ENCODE results near the gene FBLIM1. TPM values are rescaled to one million over a fixed set of nuclear protein-coding genes. Genes with fewer than 3 reads are reported as not detected.

Gene FBLIM1
- total and polyA plus RNA-seq, 7 experiments from 2014 or later, result 0.27 to 0.54 (median 0.41) TPM; not detected in 4

GRCh38 chr1:15731735-15732685, 26.6 kb upstream of the FBLIM1 start:
- Histone ChIP-seq H3K9me3 (ENCODE audit: control insufficient read depth in 2 of 3, low read length in 3 of 3) (no peaks in the 10 kb centered on the region), H3K4me1 (ENCODE audit: control insufficient read depth in 2 of 2, insufficient read depth in 2 of 2, low read length in 2 of 2) (no peaks in the 10 kb centered on the region), H3K27ac (ENCODE audit: low read depth, low read length) (no peak overlapping the region), H3K27me3 (ENCODE audit: control insufficient read depth in 2 of 2, insufficient read depth in 2 of 2, low read length in 2 of 2) (no peaks in the 10 kb centered on the region), H3K4me3 (ENCODE audit: low read length) (no peak overlapping the region), H3K36me3 (ENCODE audit: control insufficient read depth in 2 of 3, insufficient read depth in 3 of 3, low read length in 3 of 3) (peaks cover 0 to 78% (median 7%) of the 10 kb centered on the region in 3 experiments)
- H3K4me3 Mint-ChIP-seq, result no peak overlapping the region
- intact Hi-C loops (cut with micrococcal nuclease), result no loop called here
- H3K36me3 Mint-ChIP-seq, result peaks cover 0 to 24% (median 0%) of the 10 kb centered on the region in 5 donors
- CTCF ChIA-PET, result no interaction called here
- H3K9me3 Mint-ChIP-seq, result no peaks in the 10 kb centered on the region
- no peak overlapping the region for H3K27ac Mint-ChIP-seq
- no peak for ATAC-seq
- POLR2A ChIA-PET, result no interaction called here
- no peaks in the 10 kb centered on the region for H3K27me3 Mint-ChIP-seq
- no peaks in the 10 kb centered on the region for H3K4me1 Mint-ChIP-seq
- DNase-seq, result no peak

- ATAC-seq, result no peak
- Histone ChIP-seq H3K9me3 (ENCODE audit: control insufficient read depth in 2 of 3, low read length in 3 of 3) (no peaks in the 10 kb centered on the region), H3K27me3 (ENCODE audit: control insufficient read depth in 2 of 2, insufficient read depth in 2 of 2, low read length in 2 of 2) (no peaks in the 10 kb centered on the region), H3K4me3 (ENCODE audit: low read length) (no peak overlapping the region), H3K36me3 (ENCODE audit: control insufficient read depth in 2 of 3, insufficient read depth in 3 of 3, low read length in 3 of 3) (peaks cover 0 to 72% (median 7%) of the 10 kb centered on the region in 3 experiments), H3K4me1 (ENCODE audit: control insufficient read depth in 2 of 2, insufficient read depth in 2 of 2, low read length in 2 of 2) (no peaks in the 10 kb centered on the region), H3K27ac (ENCODE audit: low read depth, low read length) (no peak overlapping the region)
- CTCF ChIA-PET, result no interaction called here
- intact Hi-C loops (cut with micrococcal nuclease), result no loop called here
- peak overlapping the region in 1 of 9 donors; percentile 19 for H3K27ac Mint-ChIP-seq
- POLR2A ChIA-PET, result no interaction called here
- no peak for DNase-seq
- no peaks in the 10 kb centered on the region for H3K9me3 Mint-ChIP-seq
- no peaks in the 10 kb centered on the region for H3K4me1 Mint-ChIP-seq
- H3K27me3 Mint-ChIP-seq, result no peaks in the 10 kb centered on the region
- no peak overlapping the region for H3K4me3 Mint-ChIP-seq
- H3K36me3 Mint-ChIP-seq, result peaks cover 0 to 18% (median 0%) of the 10 kb centered on the region in 5 donors
Measured at GRCh38 chr1:15732686-15733081, 25.9 kb upstream of the FBLIM1 start.

DNA sequence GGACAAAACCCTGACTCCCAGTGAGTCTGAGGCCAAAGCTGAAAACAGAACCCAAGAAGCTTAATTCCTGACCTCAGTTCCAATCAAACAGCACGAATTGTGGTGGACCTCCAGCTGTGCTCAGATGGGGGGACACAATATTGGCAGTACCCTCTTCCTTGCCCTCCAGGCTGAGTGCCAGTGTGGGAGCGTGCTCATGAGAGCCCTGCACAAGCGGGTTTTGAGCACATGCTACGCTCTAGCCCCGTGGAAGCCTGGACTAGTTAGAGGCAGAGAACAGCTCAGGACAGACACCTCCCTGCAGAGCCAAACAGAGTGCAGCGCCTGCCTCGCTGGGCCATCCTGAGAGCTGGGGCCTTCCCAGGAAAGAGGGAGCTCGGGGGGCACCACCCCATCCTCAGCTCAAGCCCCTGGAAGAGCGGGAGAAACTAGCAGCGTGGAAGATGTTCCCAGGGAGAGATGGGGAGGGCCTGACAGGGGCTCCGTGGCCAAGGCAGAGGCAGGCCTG, 25.3 kb upstream of the FBLIM1 start:
- peaks cover 0 to 15% (median 0%) of the 10 kb centered on the region in 5 donors for H3K36me3 Mint-ChIP-seq
- peak overlapping the region in 1 of 9 donors; percentile 19 for H3K27ac Mint-ChIP-seq
- H3K27me3 Mint-ChIP-seq, result no peaks in the 10 kb centered on the region
- Histone ChIP-seq H3K27ac (ENCODE audit: low read depth, low read length) (no peak overlapping the region), H3K4me1 (ENCODE audit: control insufficient read depth in 2 of 2, insufficient read depth in 2 of 2, low read length in 2 of 2) (no peaks in the 10 kb centered on the region), H3K4me3 (ENCODE audit: low read length) (no peak overlapping the region), H3K36me3 (ENCODE audit: control insufficient read depth in 2 of 3, insufficient read depth in 3 of 3, low read length in 3 of 3) (peaks cover 0 to 66% (median 7%) of the 10 kb centered on the region in 3 experiments), H3K9me3 (ENCODE audit: control insufficient read depth in 2 of 3, low read length in 3 of 3) (no peaks in the 10 kb centered on the region), H3K27me3 (ENCODE audit: control insufficient read depth in 2 of 2, insufficient read depth in 2 of 2, low read length in 2 of 2) (no peaks in the 10 kb centered on the region)
- intact Hi-C loops (cut with micrococcal nuclease), result no loop called here
- no peak overlapping the region for H3K4me3 Mint-ChIP-seq
- POLR2A ChIA-PET, result no interaction called here
- CTCF ChIA-PET, result no interaction called here
- DNase-seq, result no peak
- H3K4me1 Mint-ChIP-seq, result no peaks in the 10 kb centered on the region
- no peak for ATAC-seq
- H3K9me3 Mint-ChIP-seq, result no peaks in the 10 kb centered on the region

DNA sequence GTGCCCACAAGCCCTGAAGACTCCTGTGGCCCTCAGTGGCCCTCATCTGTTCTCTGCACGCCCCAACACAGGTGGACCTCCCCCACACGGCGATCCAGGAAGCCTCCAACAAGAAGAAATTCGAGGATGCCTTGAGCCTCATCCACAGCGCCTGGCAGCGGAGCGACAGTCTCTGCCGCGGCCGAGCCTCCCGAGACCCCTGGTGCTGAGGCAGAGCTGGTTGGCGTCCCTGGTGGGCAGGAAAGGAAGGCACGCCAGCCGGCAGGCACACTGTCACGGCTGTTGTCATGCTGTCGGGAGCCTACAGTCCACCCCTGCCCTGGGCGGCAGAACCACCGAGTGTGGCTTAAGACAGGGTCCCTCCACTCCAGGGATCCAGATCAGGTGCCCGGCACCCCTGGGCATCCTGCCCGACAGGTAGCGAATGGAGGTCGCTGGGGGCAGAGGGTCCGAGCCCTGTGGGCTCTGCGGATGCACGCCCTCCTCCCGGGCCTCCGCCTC, 24.8 kb upstream of the FBLIM1 start:
- no peaks in the 10 kb centered on the region for H3K4me1 Mint-ChIP-seq
- no peak for DNase-seq

GRCh38 chr1:15734296-15734695, 24.3 kb upstream of the FBLIM1 start:
- Mint-ChIP-seq H3K27ac (no peak overlapping the region), H3K27me3 (no peaks in the 10 kb centered on the region), H3K9me3 (no peaks in the 10 kb centered on the region), H3K4me1 (no peaks in the 10 kb centered on the region), H3K36me3 (peaks cover 0 to 11% (median 0%) of the 10 kb centered on the region in 5 donors), H3K4me3 (no peak overlapping the region)
- no peaks in the 10 kb centered on the region for H3K9me3 ChIP-seq (ENCODE audit: control insufficient read depth in 2 of 3, low read length in 3 of 3)
- H3K4me3 ChIP-seq (ENCODE audit: low read length), result no peak overlapping the region
- no peak for ATAC-seq
- ChIA-PET CTCF (no interaction called here), POLR2A (no interaction called here)
- intact Hi-C loops (cut with micrococcal nuclease), result no loop called here
- peaks cover 0 to 55% (median 7%) of the 10 kb centered on the region in 3 experiments for H3K36me3 ChIP-seq (ENCODE audit: control insufficient read depth in 2 of 3, insufficient read depth in 3 of 3, low read length in 3 of 3)
- no peak overlapping the region for H3K27ac ChIP-seq (ENCODE audit: low read depth, low read length)
- no peaks in the 10 kb centered on the region for H3K4me1 ChIP-seq (ENCODE audit: control insufficient read depth in 2 of 2, insufficient read depth in 2 of 2, low read length in 2 of 2)
- no peaks in the 10 kb centered on the region for H3K27me3 ChIP-seq (ENCODE audit: control insufficient read depth in 2 of 2, insufficient read depth in 2 of 2, low read length in 2 of 2)
- no peak for DNase-seq

More for the DNA sequence above, 24.8 kb upstream of the FBLIM1 start:
- Histone ChIP-seq H3K36me3 (ENCODE audit: control insufficient read depth in 2 of 3, insufficient read depth in 3 of 3, low read length in 3 of 3) (peaks cover 0 to 61% (median 7%) of the 10 kb centered on the region in 3 experiments), H3K4me3 (ENCODE audit: low read length) (no peak overlapping the region), H3K4me1 (ENCODE audit: control insufficient read depth in 2 of 2, insufficient read depth in 2 of 2, low read length in 2 of 2) (no peaks in the 10 kb centered on the region), H3K27me3 (ENCODE audit: control insufficient read depth in 2 of 2, insufficient read depth in 2 of 2, low read length in 2 of 2) (no peaks in the 10 kb centered on the region), H3K27ac (ENCODE audit: low read depth, low read length) (no peak overlapping the region), H3K9me3 (ENCODE audit: control insufficient read depth in 2 of 3, low read length in 3 of 3) (no peaks in the 10 kb centered on the region)
- Mint-ChIP-seq H3K27me3 (no peaks in the 10 kb centered on the region), H3K27ac (no peak overlapping the region), H3K4me3 (no peak overlapping the region), H3K36me3 (peaks cover 0 to 13% (median 0%) of the 10 kb centered on the region in 5 donors), H3K9me3 (no peaks in the 10 kb centered on the region)
- no peak for ATAC-seq
- intact Hi-C loops (cut with micrococcal nuclease), result no loop called here
- ChIA-PET POLR2A (no interaction called here), CTCF (no interaction called here)

DNA sequence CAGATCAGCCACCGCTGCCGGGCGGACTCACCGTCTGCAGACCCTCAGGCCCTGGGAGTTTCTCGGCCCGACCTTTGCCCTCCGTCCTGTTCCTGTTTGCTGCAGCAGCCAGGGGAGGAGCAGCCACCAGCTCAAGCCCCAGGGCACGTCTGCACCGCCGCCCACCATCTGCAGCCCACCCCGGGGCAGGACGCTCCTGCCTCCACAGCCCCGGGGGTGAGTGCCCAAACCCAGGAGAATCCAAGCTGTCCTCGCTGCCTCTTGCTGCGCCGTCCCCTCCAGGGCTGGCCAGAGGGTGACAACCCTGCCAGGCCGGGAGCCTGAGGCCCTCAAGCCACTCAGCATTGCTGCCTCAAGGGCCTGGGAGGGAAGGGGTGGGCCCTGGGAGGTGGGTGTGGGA, 23.7 kb upstream of the FBLIM1 start:
- Mint-ChIP-seq H3K9me3 (no peaks in the 10 kb centered on the region), H3K27ac (no peak overlapping the region), H3K4me1 (no peaks in the 10 kb centered on the region), H3K27me3 (no peaks in the 10 kb centered on the region), H3K4me3 (no peak overlapping the region), H3K36me3 (peaks cover 0 to 11% (median 0%) of the 10 kb centered on the region in 5 donors)
- Histone ChIP-seq H3K4me1 (ENCODE audit: control insufficient read depth in 2 of 2, insufficient read depth in 2 of 2, low read length in 2 of 2) (no peaks in the 10 kb centered on the region), H3K4me3 (ENCODE audit: low read length) (no peak overlapping the region), H3K27ac (ENCODE audit: low read depth, low read length) (no peak overlapping the region), H3K27me3 (ENCODE audit: control insufficient read depth in 2 of 2, insufficient read depth in 2 of 2, low read length in 2 of 2) (no peaks in the 10 kb centered on the region), H3K36me3 (ENCODE audit: control insufficient read depth in 2 of 3, insufficient read depth in 3 of 3, low read length in 3 of 3) (peaks cover 0 to 50% (median 7%) of the 10 kb centered on the region in 3 experiments), H3K9me3 (ENCODE audit: control insufficient read depth in 2 of 3, low read length in 3 of 3) (no peaks in the 10 kb centered on the region)
- ATAC-seq, result no peak
- DNase-seq, result no peak
- ChIA-PET POLR2A (no interaction called here), CTCF (no interaction called here)
- intact Hi-C loops (cut with micrococcal nuclease), result no loop called here

Data from naive thymus-derived CD4-positive, alpha-beta T cell (primary cell).